Measurements from ENCODE around the gene TYMP.
"Not testable (repeated sequence)": the region's sequence is repeated elsewhere in the genome, so short reads cannot be mapped to it uniquely, and the experiment has no call there.

- not testable (repeated sequence) for TF ChIP-seq POLR2A, CTCF (IDR thresholded peaks at IDR 0.05)
Observed at GRCh38 chr22:50520184-50520583, 9.6 kb downstream of the TYMP start.
